Measurements from ENCODE around the gene LRMDA. TPM values are rescaled to one million over a fixed set of nuclear protein-coding genes. Genes with fewer than 3 reads are reported as not detected.

Gene LRMDA
- total RNA-seq, 1 donor from 2014 or later = 18.7 TPM

- DNase-seq (ENCODE audit: low read depth) = no peak
- H3K27me3 ChIP-seq (ENCODE audit: control insufficient read depth, insufficient read depth, low read length) = no peaks in the 10 kb centered on the region
Observed at GRCh38 chr10:75974080-75974479, 542.7 kb downstream of the LRMDA start.

GRCh38 chr10:75976681-75977080 is 545.3 kb downstream of the LRMDA start:
- TF ChIP-seq, protein P1, sequence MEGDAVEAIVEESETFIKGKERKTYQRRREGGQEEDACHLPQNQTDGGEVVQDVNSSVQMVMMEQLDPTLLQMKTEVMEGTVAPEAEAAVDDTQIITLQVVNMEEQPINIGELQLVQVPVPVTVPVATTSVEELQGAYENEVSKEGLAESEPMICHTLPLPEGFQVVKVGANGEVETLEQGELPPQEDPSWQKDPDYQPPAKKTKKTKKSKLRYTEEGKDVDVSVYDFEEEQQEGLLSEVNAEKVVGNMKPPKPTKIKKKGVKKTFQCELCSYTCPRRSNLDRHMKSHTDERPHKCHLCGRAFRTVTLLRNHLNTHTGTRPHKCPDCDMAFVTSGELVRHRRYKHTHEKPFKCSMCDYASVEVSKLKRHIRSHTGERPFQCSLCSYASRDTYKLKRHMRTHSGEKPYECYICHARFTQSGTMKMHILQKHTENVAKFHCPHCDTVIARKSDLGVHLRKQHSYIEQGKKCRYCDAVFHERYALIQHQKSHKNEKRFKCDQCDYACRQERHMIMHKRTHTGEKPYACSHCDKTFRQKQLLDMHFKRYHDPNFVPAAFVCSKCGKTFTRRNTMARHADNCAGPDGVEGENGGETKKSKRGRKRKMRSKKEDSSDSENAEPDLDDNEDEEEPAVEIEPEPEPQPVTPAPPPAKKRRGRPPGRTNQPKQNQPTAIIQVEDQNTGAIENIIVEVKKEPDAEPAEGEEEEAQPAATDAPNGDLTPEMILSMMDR (IDR thresholded peaks at IDR 0.05; ENCODE audit: insufficient read depth, low read length, poor library complexity, severe bottlenecking) = no peak
- Histone ChIP-seq H3K36me3 (ENCODE audit: control insufficient read depth, insufficient read depth, low read length) (no peaks in the 10 kb centered on the region), H3K4me3 (ENCODE audit: low read depth, low read length) (no peak overlapping the region), H3K27me3 (ENCODE audit: control insufficient read depth, insufficient read depth, low read length) (no peaks in the 10 kb centered on the region)
- no peak for DNase-seq (ENCODE audit: low read depth)

More at GRCh38 chr10:75974080-75974479, 542.7 kb downstream of the LRMDA start:
- no peak overlapping the region for H3K4me3 ChIP-seq (ENCODE audit: low read depth, low read length)
- no peaks in the 10 kb centered on the region for H3K36me3 ChIP-seq (ENCODE audit: control insufficient read depth, insufficient read depth, low read length)
- TF ChIP-seq, protein P1 (IDR thresholded peaks at IDR 0.05; ENCODE audit: insufficient read depth, low read length, poor library complexity, severe bottlenecking) = no peak

- no peak overlapping the region for H3K4me3 ChIP-seq (ENCODE audit: low read depth, low read length)
- no peaks in the 10 kb centered on the region for H3K36me3 ChIP-seq (ENCODE audit: control insufficient read depth, insufficient read depth, low read length)
- no peaks in the 10 kb centered on the region for H3K27me3 ChIP-seq (ENCODE audit: control insufficient read depth, insufficient read depth, low read length)
- DNase-seq (ENCODE audit: low read depth) = no peak
- TF ChIP-seq, protein P1 (IDR thresholded peaks at IDR 0.05; ENCODE audit: insufficient read depth, low read length, poor library complexity, severe bottlenecking) = no peak
Observed at GRCh38 chr10:75977139-75977538, 545.7 kb downstream of the LRMDA start.

DNA sequence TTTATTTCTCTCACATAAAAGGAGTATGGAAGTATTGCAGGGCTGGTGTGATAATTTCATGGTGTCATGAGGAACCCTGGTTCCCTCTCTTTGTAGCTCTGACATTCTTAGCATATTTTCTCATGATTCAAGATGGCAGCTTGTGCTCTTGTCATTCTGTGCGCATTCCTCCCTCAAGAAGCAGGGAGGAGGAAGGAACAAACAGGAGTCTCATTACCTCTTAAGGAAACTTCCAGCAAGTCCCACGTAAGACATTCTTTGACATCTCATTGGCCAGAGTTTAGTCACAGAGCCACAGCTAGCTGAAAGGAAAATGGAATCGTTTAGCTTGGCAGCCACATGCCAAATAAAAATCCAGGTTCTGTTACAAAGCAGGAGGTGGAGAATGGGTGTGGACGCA is 546.8 kb downstream of the LRMDA start:
- Histone ChIP-seq H3K27me3 (ENCODE audit: control insufficient read depth, insufficient read depth, low read length) (no peaks in the 10 kb centered on the region), H3K4me3 (ENCODE audit: low read depth, low read length) (no peak overlapping the region), H3K36me3 (ENCODE audit: control insufficient read depth, insufficient read depth, low read length) (no peaks in the 10 kb centered on the region)
- DNase-seq (ENCODE audit: low read depth) = no peak
- TF ChIP-seq, protein P1 (IDR thresholded peaks at IDR 0.05; ENCODE audit: insufficient read depth, low read length, poor library complexity, severe bottlenecking) = no peak

DNA sequence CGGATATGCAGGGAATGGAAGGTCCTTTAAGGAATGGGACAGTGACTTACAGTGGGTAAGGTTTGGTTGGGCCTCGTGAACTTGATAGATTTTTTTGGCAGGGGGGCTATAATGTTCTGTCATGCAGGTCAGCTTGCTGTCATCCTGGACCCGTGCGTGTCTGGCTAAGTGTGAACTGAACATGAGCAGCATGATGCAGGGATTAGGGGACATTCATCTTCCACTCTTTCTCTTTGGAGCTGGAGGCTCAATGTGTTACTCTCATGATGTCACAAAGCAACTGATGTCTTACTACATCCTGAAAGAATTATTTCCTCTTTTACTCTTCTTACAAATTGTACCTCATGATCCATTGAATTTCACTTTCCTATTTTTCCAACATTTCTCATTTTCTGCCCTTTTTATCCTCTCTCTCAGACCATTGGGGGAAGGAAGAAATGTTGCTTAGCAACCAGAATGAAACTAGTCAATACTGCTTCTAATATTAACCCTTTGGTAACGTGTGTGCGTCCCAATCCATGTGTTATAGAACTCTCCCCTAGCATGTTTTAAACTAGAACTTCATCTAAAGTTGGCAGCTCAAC is 549.1 kb downstream of the LRMDA start:
- no peak for DNase-seq (ENCODE audit: low read depth)
- Histone ChIP-seq H3K27me3 (ENCODE audit: control insufficient read depth, insufficient read depth, low read length) (no peaks in the 10 kb centered on the region), H3K36me3 (ENCODE audit: control insufficient read depth, insufficient read depth, low read length) (no peaks in the 10 kb centered on the region), H3K4me3 (ENCODE audit: low read depth, low read length) (no peak overlapping the region)
- TF ChIP-seq, protein P1 (IDR thresholded peaks at IDR 0.05; ENCODE audit: insufficient read depth, low read length, poor library complexity, severe bottlenecking) = no peak
